ENCODE data around the gene PXDN.
"Not testable (repeated sequence)": the region's sequence is repeated elsewhere in the genome, so short reads cannot be mapped to it uniquely, and the experiment has no call there.

Gene PXDN

GRCh38 chr2:1757567-1757966, 13.3 kb upstream of the PXDN start:
- Histone ChIP-seq H3K27ac (no peak overlapping the region), H3K4me3 (no peak overlapping the region)

GRCh38 chr2:1757146-1757545, 12.8 kb upstream of the PXDN start:
- not testable (repeated sequence) for H3K4me3 ChIP-seq, H3K27ac ChIP-seq

- H3K4me3 ChIP-seq, result no peak overlapping the region
- no peak overlapping the region for H3K27ac ChIP-seq
Measured at GRCh38 chr2:1756456-1756855, 12.1 kb upstream of the PXDN start.

GRCh38 chr2:1755436-1756191, 11.3 kb upstream of the PXDN start:
- Histone ChIP-seq H3K27ac (no peak overlapping the region), H3K4me3 (no peak overlapping the region)

DNA sequence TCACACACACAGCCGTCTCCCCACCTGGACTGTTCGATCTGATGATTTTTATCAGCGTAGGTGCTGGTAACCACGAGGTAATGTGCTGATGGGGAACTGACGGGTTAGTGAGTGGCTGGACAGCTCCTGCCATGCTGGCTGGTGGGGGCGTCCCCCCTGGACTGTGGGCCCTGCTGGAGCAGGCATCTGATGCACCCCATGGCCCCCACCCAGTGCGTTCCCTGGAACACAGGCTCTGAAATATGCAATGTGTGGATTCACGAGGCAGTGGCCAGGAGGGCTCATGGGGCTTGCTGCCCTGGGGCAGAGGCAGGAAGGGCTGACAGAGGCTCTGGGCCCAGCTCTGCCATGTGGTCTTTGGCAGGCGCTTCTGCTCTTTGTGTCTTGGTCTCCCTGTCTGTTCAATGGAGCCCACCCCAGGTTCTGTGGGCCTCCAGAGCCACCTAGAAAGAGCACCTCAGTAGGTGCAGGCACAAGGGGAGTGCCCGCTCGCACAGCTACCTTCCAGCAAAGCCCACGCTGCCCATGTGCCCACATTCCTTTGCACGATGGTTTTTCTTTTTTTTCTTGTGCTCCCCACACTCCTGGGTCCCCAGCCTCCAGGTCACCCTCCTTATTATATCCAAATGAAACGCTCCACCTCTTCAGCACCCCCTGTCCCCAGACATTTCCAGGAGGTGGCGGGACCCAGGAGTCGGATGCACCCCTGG, 10.3 kb upstream of the PXDN start:
- Histone ChIP-seq H3K27ac (no peak overlapping the region), H3K4me3 (no peak overlapping the region)

DNA sequence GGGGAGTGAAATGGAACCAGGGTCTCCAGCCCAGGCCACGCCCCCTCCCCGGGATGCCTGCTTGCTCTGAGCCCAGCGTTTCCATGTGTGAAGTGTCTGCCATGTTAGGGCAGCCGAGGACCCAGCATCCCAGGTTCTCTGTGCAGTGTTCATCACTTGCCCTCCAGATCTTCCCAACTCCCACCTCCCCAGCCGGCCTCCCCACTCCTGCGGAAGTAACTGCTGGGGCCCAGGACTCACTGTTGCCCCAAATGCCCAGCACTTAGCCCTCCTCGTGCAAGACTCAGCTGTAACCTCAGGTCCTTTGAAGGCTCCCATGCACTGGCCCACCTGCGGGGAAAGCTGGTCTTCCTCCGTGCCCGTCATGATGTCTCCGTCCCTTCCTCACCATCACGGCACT, 9.7 kb upstream of the PXDN start:
- Histone ChIP-seq H3K4me3 (no peak overlapping the region), H3K27ac (no peak overlapping the region)

GRCh38 chr2:1752751-1753150, 8.4 kb upstream of the PXDN start:
- Histone ChIP-seq H3K27ac (no peak overlapping the region), H3K4me3 (no peak overlapping the region)

GRCh38 chr2:1751767-1752725, 7.7 kb upstream of the PXDN start:
- Histone ChIP-seq H3K4me3 (no peak overlapping the region), H3K27ac (no peak overlapping the region)

- H3K27ac ChIP-seq, result no peak overlapping the region
- no peak overlapping the region for H3K4me3 ChIP-seq
Measured at GRCh38 chr2:1750933-1751766, 6.8 kb upstream of the PXDN start.

DNA sequence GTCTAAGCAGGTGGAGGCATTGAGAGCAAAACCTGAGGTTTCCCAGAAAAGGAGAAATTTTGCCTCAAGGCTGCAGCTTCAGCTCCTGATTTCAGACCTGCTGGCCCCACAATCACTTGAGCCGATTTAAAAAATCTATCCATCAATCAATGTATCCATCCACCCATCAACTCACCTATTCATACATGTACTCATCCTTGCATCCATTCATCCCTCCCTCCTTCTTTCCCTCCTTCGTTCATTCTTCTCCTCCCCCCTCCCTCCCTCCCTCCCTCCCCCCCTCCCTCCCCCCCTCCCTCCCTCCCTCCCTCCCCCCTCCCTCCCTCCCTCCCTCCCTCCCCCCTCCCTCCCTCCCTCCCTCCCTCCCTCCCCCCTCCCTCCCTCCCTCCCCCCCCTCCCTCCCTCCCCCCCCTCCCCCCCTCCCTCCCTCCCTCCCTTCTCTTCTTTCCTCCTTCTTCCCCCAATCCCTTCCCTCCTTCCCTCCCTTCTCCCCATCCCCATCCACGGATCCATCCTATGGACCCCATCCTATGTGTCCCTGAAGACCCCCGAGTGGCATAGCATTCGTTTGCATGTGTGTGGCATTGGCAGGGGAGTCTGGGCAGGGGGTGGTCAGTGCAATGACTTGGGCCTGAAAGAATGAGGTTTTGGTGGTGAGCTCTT, 6.1 kb upstream of the PXDN start:
- H3K4me3 ChIP-seq, result no peak overlapping the region
- no peak overlapping the region for H3K27ac ChIP-seq

DNA sequence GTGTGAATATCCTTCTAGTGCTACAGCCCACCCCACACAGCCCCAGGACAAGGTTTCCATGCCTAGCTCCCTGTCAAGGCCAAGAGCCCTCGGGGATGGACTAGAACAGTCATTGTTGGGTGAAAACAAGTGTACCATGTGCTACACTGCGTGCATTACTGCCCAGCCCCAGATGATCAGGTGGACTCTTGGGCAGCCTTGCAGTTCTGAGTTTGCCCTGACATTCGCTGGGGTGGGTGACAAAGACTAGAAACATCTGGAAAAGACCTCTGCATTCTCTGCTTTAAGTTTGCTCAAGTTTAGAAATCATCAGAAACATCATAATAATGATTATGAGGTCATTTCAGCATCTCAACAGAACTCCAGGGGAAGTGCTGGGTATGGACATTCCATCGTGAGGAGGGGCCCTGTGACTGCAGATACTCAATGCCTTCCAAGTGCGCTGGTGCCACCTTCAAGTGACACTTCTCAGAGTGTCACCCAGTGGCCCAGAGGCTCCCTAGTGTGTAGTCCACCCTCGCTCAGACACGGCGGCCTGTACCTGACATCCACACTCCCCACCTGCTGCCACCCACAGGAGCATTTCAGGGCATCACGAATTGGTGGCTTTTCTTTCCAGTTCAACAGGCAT, 5.3 kb upstream of the PXDN start:
- Histone ChIP-seq H3K27ac (no peak overlapping the region), H3K4me3 (no peak overlapping the region)

- Histone ChIP-seq H3K4me3 (no peak overlapping the region), H3K27ac (no peak overlapping the region)
Measured at GRCh38 chr2:1748741-1749488, 4.6 kb upstream of the PXDN start.

- Histone ChIP-seq H3K27ac (no peak overlapping the region), H3K4me3 (no peak overlapping the region)
Measured at GRCh38 chr2:1748176-1748740, 3.9 kb upstream of the PXDN start.

DNA sequence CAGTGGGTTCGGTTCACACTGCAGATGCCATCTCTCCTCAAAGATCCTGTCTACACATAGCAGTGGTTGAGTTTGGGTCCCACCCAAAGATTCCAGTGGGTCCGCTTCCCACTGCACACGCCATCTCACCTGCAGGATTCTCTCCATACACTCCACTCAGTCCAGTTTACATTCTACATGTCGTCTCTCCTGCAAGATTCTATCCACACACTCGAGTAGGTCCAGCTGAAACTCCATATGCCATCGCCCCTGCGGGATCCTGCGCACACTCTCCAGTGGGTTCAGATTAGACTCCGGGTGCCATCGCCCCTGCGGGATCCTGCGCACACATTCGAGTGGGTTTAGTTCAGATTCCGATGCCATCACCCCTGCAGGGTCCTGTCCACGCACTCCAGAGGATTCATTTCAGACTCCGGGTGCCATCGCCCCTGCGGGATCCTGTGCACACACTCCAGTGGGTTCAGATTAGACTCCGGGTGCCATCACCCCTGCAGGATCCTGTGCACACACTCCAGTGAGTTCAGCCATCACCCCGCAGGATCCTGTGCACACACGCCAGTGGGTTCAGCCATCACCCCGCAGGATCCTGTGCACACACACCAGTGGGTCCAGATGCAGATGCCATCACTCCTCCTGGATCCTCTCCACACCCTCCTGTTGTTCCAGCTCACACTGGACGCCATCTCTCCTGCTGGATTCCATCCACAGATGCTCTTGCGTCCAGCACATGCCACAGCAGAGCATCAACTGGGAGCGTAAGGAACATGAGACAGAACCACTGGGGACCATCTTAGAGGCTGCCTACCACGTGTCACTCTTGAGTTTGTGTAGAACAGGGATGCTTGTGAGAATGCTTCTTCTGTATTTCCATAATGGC, 3.0 kb upstream of the PXDN start:
- H3K27ac ChIP-seq, result no peak overlapping the region

GRCh38 chr2:1746174-1747064, 2.1 kb upstream of the PXDN start:
- H3K4me3 ChIP-seq, result no peak overlapping the region
- no peak overlapping the region for H3K27ac ChIP-seq

More for the DNA sequence above, 3.0 kb upstream of the PXDN start:
- H3K4me3 ChIP-seq, result no peak overlapping the region

Data from skin epidermis (tissue), 12 donors.